ENCODE data around the gene ZFYVE9. TPM values are rescaled to one million over a fixed set of nuclear protein-coding genes. Genes with fewer than 3 reads are reported as not detected.

The ZFYVE9 gene
- polyA plus RNA-seq, 2 donors: 2.7 to 5.6 TPM

DNA sequence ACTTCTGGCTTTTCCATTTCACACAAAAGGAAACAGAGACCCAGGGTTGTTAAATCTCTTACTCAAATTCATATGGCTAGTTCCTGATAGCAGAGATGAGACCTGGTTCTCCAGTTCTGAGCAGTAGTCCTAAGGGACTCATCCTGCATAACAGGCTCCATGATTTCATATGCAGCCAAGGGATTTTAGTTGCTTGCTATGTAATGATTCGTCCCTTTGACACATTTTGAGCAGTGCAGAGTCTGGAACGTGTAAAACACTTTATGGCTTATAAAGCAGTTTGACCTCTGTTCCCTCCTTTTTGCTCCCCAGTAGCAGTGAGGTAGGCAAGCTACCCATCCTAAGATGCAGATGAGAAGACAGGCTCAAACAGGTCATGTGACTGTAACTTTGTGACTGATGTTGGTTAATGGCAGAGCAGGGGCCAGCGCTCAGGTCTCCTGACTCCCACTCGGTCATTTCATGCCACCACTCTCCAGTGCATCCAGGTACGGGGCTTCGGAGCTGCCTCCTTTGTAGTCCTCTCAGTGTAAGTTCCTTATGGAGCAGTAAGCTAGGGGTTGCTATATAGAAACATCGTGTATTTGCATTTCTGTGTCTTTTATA, 199.9 kb downstream of the ZFYVE9 start:
- Histone ChIP-seq H3K36me3 (ENCODE audit: control insufficient read depth in 2 of 2, insufficient read depth in 2 of 2, low read length in 1 of 2) (peaks cover 0 to 2% of the 10 kb centered on the region in 2 donors), H3K4me1 (ENCODE audit: control insufficient read depth in 2 of 2, insufficient read depth in 2 of 2, low read length in 1 of 2) (no peaks in the 10 kb centered on the region), H3K27ac (ENCODE audit: low read depth in 2 of 2, low read length in 1 of 2) (no peak overlapping the region), H3K4me3 (ENCODE audit: low read depth in 1 of 2, low read length in 2 of 2) (no peak overlapping the region), H3K9me3 (ENCODE audit: control insufficient read depth in 2 of 2, insufficient read depth in 1 of 2, low read depth in 1 of 2, low read length in 1 of 2) (no peaks in the 10 kb centered on the region), H3K27me3 (ENCODE audit: control insufficient read depth in 1 of 2, insufficient read depth in 2 of 2, low read length in 2 of 2) (no peaks in the 10 kb centered on the region)
- WGBS, 2 donors: 74 to 76% methylated on average over 7 of the region's 7 CpGs

DNA sequence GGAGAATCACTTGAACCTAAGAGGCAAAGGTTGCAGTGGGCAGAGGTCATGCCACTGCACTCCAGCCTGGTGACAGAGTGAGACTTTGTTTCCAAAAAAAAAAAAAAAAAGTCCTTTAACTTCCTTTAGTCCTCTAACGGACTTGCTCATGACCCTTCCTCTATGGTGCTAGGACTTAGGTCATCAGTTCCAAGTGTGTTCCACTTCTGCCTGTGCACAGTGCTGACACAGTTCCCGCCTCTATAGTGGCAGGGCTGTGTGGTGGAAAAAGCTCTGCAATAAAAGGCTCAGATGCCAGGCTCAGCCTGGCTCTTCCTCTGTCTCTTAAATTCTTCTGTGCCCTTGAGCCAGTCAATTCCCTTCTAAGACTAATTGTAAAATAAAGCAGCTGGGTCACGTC, 202.1 kb downstream of the ZFYVE9 start:
- H3K4me3 ChIP-seq (ENCODE audit: low read depth in 1 of 2, low read length in 2 of 2): no peak overlapping the region
- H3K36me3 ChIP-seq (ENCODE audit: control insufficient read depth in 2 of 2, insufficient read depth in 2 of 2, low read length in 1 of 2): peaks cover 0 to 2% of the 10 kb centered on the region in 2 donors
- H3K27ac ChIP-seq (ENCODE audit: low read depth in 2 of 2, low read length in 1 of 2): no peak overlapping the region
- H3K4me1 ChIP-seq (ENCODE audit: control insufficient read depth in 2 of 2, insufficient read depth in 2 of 2, low read length in 1 of 2): no peaks in the 10 kb centered on the region
- no peaks in the 10 kb centered on the region for H3K27me3 ChIP-seq (ENCODE audit: control insufficient read depth in 1 of 2, insufficient read depth in 2 of 2, low read length in 2 of 2)
- no peaks in the 10 kb centered on the region for H3K9me3 ChIP-seq (ENCODE audit: control insufficient read depth in 2 of 2, insufficient read depth in 1 of 2, low read depth in 1 of 2, low read length in 1 of 2)
- 89 to 90% methylated on average over 3 of the region's 3 CpGs for WGBS, 2 donors

DNA sequence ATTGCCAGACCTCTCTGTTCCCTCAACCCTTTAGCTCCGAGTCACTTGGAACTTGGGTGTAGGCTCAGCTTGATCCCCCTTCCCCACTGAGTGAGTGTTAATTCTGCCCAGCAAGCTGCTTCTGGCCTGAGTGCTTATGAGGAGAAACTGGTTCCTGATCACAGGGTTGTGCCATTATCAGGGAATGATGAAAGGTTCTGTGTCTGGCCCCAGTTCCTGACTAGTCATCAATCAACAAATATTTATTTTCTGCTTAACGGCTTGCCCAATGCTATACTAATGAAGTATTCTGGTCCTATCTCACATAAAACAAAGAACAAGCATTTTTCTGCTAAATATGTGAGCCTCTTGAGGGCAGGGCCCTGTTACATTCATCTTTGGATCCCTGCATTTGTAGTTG, 203.4 kb downstream of the ZFYVE9 start:
- 45 to 54% methylated on average over 2 of the region's 2 CpGs for WGBS, 2 donors
- H3K9me3 ChIP-seq (ENCODE audit: control insufficient read depth in 2 of 2, insufficient read depth in 1 of 2, low read depth in 1 of 2, low read length in 1 of 2): no peaks in the 10 kb centered on the region
- no peaks in the 10 kb centered on the region for H3K27me3 ChIP-seq (ENCODE audit: control insufficient read depth in 1 of 2, insufficient read depth in 2 of 2, low read length in 2 of 2)
- H3K4me1 ChIP-seq (ENCODE audit: control insufficient read depth in 2 of 2, insufficient read depth in 2 of 2, low read length in 1 of 2): no peaks in the 10 kb centered on the region
- peaks cover 0 to 2% of the 10 kb centered on the region in 2 donors for H3K36me3 ChIP-seq (ENCODE audit: control insufficient read depth in 2 of 2, insufficient read depth in 2 of 2, low read length in 1 of 2)
- no peak overlapping the region for H3K27ac ChIP-seq (ENCODE audit: low read depth in 2 of 2, low read length in 1 of 2)
- H3K4me3 ChIP-seq (ENCODE audit: low read depth in 1 of 2, low read length in 2 of 2): no peak overlapping the region

DNA sequence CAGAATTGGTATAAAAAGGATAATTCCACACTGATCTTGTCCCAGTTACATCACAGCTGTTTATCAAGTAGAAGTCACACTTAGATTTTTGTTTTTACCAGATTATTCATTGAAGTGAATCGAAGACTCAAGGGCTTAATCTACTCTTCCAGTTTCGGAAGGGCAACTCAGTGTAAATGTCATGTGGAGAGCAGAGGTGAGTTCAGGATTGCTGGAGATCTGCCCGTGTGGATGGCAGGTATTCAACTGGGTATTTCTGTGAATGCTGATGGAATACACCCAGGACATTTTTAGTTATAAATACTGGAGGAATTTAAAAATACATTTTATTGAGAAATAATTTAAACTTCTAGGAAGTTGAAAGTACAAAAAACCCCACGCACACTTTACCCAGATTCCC, 204.8 kb downstream of the ZFYVE9 start:
- Histone ChIP-seq H3K27ac (ENCODE audit: low read depth in 2 of 2, low read length in 1 of 2) (no peak overlapping the region), H3K4me1 (ENCODE audit: control insufficient read depth in 2 of 2, insufficient read depth in 2 of 2, low read length in 1 of 2) (no peaks in the 10 kb centered on the region), H3K27me3 (ENCODE audit: control insufficient read depth in 1 of 2, insufficient read depth in 2 of 2, low read length in 2 of 2) (no peaks in the 10 kb centered on the region), H3K4me3 (ENCODE audit: low read depth in 1 of 2, low read length in 2 of 2) (no peak overlapping the region), H3K9me3 (ENCODE audit: control insufficient read depth in 2 of 2, insufficient read depth in 1 of 2, low read depth in 1 of 2, low read length in 1 of 2) (no peaks in the 10 kb centered on the region), H3K36me3 (ENCODE audit: control insufficient read depth in 2 of 2, insufficient read depth in 2 of 2, low read length in 1 of 2) (peaks cover 0 to 2% of the 10 kb centered on the region in 2 donors)
- WGBS, 2 donors: 68 to 73% methylated on average over 4 of the region's 4 CpGs

DNA sequence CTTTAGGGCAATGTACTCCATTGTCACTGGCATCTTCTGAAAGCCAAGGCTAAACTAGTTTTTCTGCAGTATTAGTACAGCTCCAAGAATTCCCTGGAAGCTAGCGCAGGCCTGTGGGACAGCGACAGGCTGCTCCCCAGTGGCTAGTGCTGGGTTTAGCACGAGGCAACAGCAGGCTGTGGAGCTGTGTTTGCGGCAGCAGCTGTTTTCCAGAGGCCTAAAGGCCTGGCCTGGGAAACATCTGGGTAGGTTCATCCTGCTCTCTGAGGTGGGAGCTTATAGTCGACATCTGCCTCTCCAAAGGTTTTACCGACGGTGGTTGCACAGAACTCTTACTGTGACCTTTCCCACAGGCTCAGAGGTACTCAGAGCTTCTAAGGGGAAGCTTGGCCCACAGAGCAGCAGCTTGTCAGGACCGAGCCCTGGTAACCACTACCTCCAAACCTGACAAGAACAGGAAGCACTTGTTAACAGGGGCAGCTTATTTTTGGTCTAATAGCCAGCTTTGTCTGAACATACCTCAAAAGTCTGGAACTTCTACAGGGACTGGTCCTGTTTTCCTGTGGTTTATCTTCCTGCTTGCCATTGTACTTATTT, 206.9 kb downstream of the ZFYVE9 start:
- Histone ChIP-seq H3K4me3 (ENCODE audit: low read depth in 1 of 2, low read length in 2 of 2) (no peak overlapping the region), H3K36me3 (ENCODE audit: control insufficient read depth in 2 of 2, insufficient read depth in 2 of 2, low read length in 1 of 2) (peaks cover under 1 to 11% of the 10 kb centered on the region in 2 donors), H3K27ac (ENCODE audit: low read depth in 2 of 2, low read length in 1 of 2) (peak overlapping the region in 1 of 2 donors; percentile 44), H3K4me1 (ENCODE audit: control insufficient read depth in 2 of 2, insufficient read depth in 2 of 2, low read length in 1 of 2) (no peaks in the 10 kb centered on the region), H3K9me3 (ENCODE audit: control insufficient read depth in 2 of 2, insufficient read depth in 1 of 2, low read depth in 1 of 2, low read length in 1 of 2) (no peaks in the 10 kb centered on the region), H3K27me3 (ENCODE audit: control insufficient read depth in 1 of 2, insufficient read depth in 2 of 2, low read length in 2 of 2) (no peaks in the 10 kb centered on the region)
- 30 to 38% methylated on average over 8 of the region's 8 CpGs for WGBS, 2 donors

DNA sequence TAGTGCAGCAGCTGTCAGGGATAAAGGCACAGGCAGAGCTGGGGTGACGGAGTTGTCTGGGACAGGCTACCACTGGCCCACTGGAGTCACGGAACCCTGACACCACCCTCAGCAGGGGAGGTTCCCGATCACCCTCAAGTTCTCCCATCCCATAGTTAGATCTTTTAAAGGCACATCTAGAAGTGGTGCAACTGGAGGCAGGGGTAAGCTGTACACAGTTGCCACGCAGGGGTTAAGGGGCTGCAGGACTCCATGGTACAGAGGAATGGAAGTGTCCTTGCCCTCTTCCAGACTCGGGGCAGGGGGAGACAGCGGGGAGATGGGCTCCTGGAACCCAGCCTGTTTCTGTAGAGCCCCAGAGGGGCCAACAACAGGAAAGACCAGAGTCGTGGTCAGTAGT, 210.8 kb downstream of the ZFYVE9 start:
- Histone ChIP-seq H3K9me3 (ENCODE audit: control insufficient read depth in 2 of 2, insufficient read depth in 1 of 2, low read depth in 1 of 2, low read length in 1 of 2) (no peaks in the 10 kb centered on the region), H3K27ac (ENCODE audit: low read depth in 2 of 2, low read length in 1 of 2) (no peak overlapping the region), H3K36me3 (ENCODE audit: control insufficient read depth in 2 of 2, insufficient read depth in 2 of 2, low read length in 1 of 2) (peaks cover 25 to 46% of the 10 kb centered on the region in 2 donors), H3K4me1 (ENCODE audit: control insufficient read depth in 2 of 2, insufficient read depth in 2 of 2, low read length in 1 of 2) (no peaks in the 10 kb centered on the region), H3K27me3 (ENCODE audit: control insufficient read depth in 1 of 2, insufficient read depth in 2 of 2, low read length in 2 of 2) (no peaks in the 10 kb centered on the region), H3K4me3 (ENCODE audit: low read depth in 1 of 2, low read length in 2 of 2) (no peak overlapping the region)
- WGBS, 2 donors: 83% methylated on average over 7 of the region's 7 CpGs

DNA sequence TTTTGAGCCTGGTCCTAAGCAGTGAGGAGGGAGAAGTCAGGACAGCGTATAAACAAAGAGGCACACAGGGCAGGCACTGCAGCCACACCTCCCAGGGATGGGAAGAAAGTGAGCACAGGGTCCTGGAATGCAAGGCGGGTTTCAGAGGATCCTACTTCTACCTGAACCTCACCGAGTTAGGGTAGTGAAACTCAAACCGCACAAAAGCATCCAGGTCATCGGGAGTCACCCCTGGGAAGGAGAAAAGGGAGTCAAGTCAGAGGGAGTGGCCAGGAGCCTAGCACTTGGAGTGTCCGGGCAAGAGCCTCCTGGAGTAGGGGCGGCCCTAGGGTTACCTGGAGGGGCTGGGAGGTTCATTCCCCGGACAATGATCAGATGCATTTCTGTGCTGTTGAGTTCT, 213.5 kb downstream of the ZFYVE9 start:
- 91 to 92% methylated on average over 8 of the region's 8 CpGs for WGBS, 2 donors
- no peaks in the 10 kb centered on the region for H3K4me1 ChIP-seq (ENCODE audit: control insufficient read depth in 2 of 2, insufficient read depth in 2 of 2, low read length in 1 of 2)
- peaks cover 38 to 73% of the 10 kb centered on the region in 2 donors for H3K36me3 ChIP-seq (ENCODE audit: control insufficient read depth in 2 of 2, insufficient read depth in 2 of 2, low read length in 1 of 2)
- no peaks in the 10 kb centered on the region for H3K27me3 ChIP-seq (ENCODE audit: control insufficient read depth in 1 of 2, insufficient read depth in 2 of 2, low read length in 2 of 2)
- no peak overlapping the region for H3K27ac ChIP-seq (ENCODE audit: low read depth in 2 of 2, low read length in 1 of 2)
- H3K4me3 ChIP-seq (ENCODE audit: low read depth in 1 of 2, low read length in 2 of 2): no peak overlapping the region
- no peaks in the 10 kb centered on the region for H3K9me3 ChIP-seq (ENCODE audit: control insufficient read depth in 2 of 2, insufficient read depth in 1 of 2, low read depth in 1 of 2, low read length in 1 of 2)

DNA sequence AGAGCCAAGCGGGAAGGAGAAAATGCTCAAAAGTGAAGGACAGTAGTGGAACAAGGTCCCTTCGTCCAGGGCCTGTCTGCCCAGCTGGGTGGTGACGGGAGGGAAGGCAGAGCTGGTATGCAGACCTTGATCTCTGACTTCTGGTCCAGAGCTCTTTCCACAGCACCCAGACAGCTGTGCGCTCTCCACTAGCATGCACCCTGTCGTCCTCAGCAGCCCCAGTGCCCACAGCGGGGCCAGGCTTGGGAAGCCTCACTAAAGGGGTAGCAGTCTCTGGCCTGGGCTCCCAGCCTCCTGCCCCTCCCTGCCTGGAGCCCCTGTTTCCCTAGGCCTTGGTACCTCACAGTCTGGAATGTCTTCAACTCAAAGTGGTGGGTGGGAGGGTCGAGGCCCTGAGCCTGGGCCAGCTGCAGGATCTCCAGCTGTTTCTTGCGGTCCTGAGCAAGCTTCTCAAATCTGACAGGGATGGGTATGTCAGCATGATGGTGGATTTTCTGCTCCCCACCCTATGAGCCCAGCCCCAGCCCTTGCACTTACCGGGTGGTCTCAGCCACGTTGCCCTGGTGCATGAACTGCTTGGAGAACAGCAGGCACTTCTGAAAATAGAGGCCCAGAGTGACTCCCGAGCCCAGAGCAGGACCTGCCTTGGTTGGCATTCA, 214.1 kb downstream of the ZFYVE9 start:
- Histone ChIP-seq H3K4me1 (ENCODE audit: control insufficient read depth in 2 of 2, insufficient read depth in 2 of 2, low read length in 1 of 2) (no peaks in the 10 kb centered on the region), H3K9me3 (ENCODE audit: control insufficient read depth in 2 of 2, insufficient read depth in 1 of 2, low read depth in 1 of 2, low read length in 1 of 2) (peaks cover 0 to 2% of the 10 kb centered on the region in 2 donors), H3K27ac (ENCODE audit: low read depth in 2 of 2, low read length in 1 of 2) (no peak overlapping the region), H3K27me3 (ENCODE audit: control insufficient read depth in 1 of 2, insufficient read depth in 2 of 2, low read length in 2 of 2) (no peaks in the 10 kb centered on the region), H3K4me3 (ENCODE audit: low read depth in 1 of 2, low read length in 2 of 2) (no peak overlapping the region), H3K36me3 (ENCODE audit: control insufficient read depth in 2 of 2, insufficient read depth in 2 of 2, low read length in 1 of 2) (peaks cover 43 to 77% of the 10 kb centered on the region in 2 donors)
- WGBS, 2 donors: 89 to 91% methylated on average over 11 of the region's 11 CpGs

DNA sequence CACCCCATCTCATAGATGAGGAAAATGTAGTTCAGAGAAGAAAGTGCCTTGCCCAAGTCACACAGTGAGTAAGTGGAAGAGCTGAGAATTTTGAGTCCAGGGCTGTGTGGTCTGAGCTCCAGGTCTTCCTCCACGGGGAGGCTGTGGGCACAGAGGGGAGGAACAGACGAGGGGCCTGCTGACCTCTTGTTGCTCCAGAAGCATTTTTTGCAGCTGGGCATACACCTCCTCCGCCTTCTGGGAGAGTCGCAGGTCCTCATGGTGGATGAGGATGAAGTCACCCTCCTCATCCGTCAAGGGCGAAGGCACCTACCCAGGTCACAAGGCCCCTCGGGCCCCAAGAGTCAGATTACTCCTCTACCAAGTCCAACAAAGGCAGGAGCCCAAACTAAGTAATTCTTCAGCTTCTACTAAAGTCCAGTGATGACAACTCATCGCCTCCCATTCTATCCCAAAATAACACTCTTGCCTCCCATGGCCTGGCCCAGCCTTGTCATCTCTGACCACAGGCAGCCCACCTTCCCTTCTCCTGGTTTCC, 215.0 kb downstream of the ZFYVE9 start:
- Histone ChIP-seq H3K27me3 (ENCODE audit: control insufficient read depth in 1 of 2, insufficient read depth in 2 of 2, low read length in 2 of 2) (no peaks in the 10 kb centered on the region), H3K4me1 (ENCODE audit: control insufficient read depth in 2 of 2, insufficient read depth in 2 of 2, low read length in 1 of 2) (no peaks in the 10 kb centered on the region), H3K36me3 (ENCODE audit: control insufficient read depth in 2 of 2, insufficient read depth in 2 of 2, low read length in 1 of 2) (peaks cover 45 to 80% of the 10 kb centered on the region in 2 donors), H3K4me3 (ENCODE audit: low read depth in 1 of 2, low read length in 2 of 2) (no peak overlapping the region), H3K9me3 (ENCODE audit: control insufficient read depth in 2 of 2, insufficient read depth in 1 of 2, low read depth in 1 of 2, low read length in 1 of 2) (peaks cover 0 to 2% of the 10 kb centered on the region in 2 donors), H3K27ac (ENCODE audit: low read depth in 2 of 2, low read length in 1 of 2) (no peak overlapping the region)
- 89 to 91% methylated on average over 8 of the region's 8 CpGs for WGBS, 2 donors
